KBM-7 (cell line): ENCODE data around the gene AK9.

Experiments used
- DNase-seq: peaks from one replicate; pipeline ENCODE4 v3.0.0-alpha.2; 2015
- in situ Hi-C: fragments of 300-500 bp; cut with MboI; formaldehyde crosslinking; loops from 2 replicates; pipeline ENCODE4 v1.14.3; 2020; ENCODE audit warnings: low sequenced_read_pairs, low pct_unique_long_range_greater_than_20kb, mixed read lengths

AK9 gene

DNA sequence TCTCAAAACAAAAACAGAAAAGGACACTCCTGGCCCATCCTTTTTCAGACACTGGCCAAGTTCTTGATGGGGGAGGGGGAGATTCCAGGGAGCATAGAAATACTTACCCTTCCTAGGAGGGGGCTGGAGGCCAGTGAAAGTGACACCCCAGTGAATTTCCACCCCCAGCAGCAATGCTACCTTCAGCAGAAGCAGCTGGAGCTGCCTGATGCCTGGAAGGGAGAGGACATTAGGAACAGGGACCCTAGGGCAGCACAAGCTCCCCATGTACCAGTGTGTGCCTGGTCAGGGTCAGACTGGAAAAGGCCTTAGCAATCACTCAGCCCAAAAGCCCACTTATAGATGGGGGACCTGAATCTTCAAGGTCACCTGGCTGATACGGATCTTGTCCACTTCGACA lies 237.8 kb downstream of the AK9 start:
- in situ Hi-C loops: no loop called here

DNA sequence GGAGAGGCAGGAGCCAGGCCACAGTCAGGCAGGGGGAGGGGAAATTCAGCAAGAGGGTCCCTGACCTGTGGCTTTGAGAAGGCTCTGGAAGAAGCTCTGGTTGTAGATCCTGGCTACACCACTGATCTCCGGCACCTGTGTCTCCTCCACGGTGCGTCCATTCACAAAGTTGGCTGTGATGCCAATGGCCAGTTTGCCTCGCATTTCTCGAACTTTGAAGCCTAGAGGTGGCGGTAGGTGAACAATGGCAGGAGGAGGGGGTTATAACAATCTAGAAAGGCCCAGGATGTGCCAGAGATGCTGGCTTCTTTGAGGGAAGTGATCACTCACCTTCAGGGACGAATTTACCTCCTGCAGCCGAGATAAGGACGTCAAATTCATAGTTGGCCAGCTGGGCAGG lies 238.8 kb downstream of the AK9 start:
- in situ Hi-C loops: no loop called here

More for the DNA sequence above, 237.8 kb downstream of the AK9 start:
- no peak for DNase-seq

DNA sequence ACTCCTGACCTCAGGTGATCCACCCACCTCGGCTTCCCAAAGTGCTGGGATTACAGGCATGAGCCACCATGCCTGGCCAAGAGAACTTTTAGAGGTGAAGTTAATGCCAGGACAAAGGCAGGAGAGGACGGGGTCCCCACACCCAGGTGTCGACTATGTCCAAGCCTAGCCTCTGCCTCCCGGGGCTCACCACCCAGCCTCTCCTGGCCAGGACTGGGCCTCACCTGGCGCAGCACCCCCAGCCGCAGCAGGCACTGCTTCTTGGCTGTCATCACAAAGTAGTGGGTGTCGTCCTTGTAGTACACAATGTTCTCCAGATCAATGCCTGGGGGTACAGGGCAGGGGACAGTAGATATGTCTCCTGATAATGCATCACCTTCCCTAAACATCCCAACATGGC lies 239.6 kb downstream of the AK9 start:
- DNase-seq: no peak
- in situ Hi-C loops: no loop called here

More for the DNA sequence above, 238.8 kb downstream of the AK9 start:
- no peak for DNase-seq

- in situ Hi-C loops: no loop called here
- no peak for DNase-seq
Measured at GRCh38 chr6:109450801-109451200, 240.2 kb downstream of the AK9 start.

DNA sequence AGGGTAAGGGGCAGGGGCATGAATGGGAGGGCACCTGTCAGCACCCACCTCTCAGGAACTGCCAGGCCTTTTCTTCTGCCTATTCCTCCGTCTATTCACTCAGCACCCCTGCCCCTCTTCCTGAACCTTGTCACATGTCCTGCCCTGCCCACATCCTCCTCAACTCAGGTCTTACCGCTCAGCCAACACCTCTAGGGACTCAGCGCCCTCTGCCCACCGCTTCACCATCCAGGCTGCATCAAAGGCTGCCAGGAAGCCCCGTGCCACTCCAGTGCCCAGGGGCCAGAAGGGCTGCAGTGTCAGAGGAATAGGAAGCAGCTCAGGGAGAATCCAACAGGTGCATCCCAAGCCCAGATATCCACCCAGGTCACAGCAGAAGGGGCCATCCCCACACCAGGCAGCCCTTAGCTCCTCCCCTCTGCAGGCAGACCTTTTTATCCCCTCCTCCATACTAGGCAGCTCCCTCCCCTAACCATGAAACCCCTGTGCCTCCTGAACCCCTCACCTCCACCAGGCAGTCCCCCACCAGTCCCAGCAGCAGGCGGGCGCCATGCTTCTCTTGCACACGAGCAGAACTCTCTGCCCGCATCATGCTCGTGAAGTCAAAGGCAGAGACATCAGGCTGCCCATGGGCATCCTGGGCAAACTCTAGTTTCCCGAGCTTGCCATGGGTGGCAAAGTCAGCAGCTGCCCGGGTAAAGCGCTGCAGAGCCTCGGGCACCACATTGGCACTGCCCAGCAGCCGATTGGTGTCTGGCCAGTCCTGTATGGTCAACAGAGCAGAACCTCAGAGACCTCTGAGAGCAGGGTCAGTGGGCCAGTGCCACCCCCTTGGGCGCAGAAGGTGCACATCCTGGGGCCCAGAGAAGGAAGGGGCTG lies 241.0 kb downstream of the AK9 start:
- DNase-seq: no peak
- in situ Hi-C loops: no loop called here

GRCh38 chr6:109449064-109449794 lies 241.8 kb downstream of the AK9 start:
- in situ Hi-C loops: no loop called here
- no peak for DNase-seq

DNA sequence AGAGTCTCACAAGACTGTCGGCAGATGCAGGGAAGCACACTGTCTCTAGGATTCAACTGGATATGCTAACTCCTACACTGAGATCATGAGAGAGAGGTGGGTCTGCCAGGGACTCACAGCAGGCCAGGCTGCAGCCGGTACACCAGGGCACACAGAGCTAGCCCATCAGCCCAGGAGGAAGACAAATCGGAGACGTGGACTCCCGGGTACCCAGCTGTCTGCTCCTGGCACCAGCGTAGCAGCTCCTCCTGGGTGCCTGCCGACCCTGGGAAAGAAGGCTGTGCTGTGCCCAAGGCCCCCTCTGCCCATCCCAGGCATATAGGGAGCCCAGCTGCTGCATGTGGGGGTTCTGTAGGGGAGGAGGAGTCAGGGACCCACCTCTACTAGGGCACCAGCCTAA lies 242.4 kb downstream of the AK9 start:
- in situ Hi-C loops: no loop called here
- no peak for DNase-seq

DNA sequence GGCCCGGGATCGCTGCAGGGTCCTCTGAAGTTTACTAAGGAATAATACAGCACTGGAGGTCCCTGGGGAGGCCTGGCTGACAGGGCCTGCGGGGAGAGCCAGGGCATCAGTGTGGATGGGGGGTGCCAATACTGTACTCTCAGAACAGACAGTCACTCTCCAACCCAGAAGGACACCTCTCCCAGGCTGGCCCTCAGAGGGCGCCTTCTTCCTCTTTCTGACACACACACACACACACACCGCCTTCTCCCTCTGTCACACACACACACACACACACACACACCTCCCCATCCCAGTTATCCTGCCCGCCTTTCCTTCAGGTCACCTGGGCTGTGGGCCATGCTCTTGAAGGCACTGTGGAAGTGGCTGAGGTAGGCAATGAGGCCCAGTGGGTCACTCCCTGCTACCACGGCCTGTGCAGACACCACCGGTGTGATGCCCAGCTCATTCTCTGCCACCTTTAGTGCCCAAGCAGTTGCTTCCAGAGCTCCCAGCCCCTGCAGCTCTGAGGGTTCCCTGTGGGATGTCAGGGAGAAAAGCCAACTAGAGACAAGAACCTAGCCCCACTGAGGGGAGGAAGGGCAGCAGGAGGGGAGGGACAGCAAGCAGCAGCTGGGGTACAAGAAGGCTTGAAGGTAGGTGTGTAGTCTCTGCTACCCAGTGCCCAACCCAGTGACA lies 243.0 kb downstream of the AK9 start:
- in situ Hi-C loops: no loop called here
- peak; percentile 50 for DNase-seq

DNA sequence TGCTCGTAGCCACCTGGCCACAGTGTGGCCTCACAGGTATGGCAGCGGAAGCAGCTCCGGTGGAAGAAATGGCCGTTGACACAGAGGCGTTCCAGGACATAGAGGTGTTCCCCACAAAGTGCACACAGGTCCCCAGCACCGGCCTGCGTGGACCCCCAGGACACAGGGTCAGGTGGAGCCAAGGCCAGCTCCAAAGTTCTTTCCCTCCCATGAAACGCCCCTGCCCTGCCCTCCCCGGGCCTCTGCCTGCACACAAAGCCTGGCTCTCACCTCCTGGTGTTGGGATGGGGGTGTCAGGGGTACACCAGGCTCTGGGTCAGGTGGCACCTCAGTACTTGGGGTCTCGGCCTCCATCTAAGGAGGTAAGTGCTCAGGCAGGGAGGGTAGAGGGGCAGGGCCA lies 243.9 kb downstream of the AK9 start:
- in situ Hi-C loops: no loop called here
- no peak for DNase-seq

DNA sequence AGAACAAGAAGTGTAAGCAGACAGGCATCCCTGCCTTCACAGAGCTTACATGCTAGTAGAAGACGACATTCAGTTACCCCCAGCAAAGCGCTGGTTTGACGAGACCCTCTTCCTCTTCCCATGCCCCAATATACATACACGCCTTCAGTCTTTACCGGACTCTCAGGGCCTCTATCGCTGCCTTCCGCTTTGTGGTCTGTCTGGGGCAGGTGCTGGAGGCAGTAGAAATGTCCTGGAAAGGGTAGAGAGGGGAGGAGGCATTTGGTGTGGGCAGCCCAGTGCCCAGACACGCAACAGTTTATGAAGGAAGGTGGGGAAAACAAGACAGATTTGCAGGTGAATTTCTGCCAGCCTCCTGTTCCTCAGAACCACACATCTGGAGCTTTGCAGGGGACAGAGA lies 244.5 kb downstream of the AK9 start:
- DNase-seq: no peak
- in situ Hi-C loops: no loop called here

GRCh38 chr6:109446072-109446471 lies 244.9 kb downstream of the AK9 start:
- in situ Hi-C loops: no loop called here
- DNase-seq: no peak

DNA sequence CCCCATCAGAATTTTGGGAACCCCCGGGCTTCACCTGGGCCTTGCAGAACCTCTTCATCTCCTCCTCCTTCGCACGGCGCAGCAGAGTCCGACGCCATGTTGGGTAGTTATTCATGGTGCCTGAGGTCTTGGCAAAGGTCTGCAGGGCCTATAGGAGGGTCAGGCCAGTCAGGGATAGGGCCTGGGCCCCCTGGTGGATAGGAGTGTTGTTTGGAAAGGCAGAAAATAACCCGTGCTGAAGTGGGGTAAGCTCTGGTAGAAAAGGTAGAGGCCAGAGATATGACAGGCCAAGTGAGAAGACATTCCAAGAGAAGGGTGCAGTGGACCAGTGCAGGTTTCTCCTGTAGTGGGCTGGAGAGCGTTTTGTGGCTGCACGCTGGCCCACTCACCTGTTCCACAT lies 245.6 kb downstream of the AK9 start:
- in situ Hi-C loops: no loop called here
- no peak for DNase-seq

DNA sequence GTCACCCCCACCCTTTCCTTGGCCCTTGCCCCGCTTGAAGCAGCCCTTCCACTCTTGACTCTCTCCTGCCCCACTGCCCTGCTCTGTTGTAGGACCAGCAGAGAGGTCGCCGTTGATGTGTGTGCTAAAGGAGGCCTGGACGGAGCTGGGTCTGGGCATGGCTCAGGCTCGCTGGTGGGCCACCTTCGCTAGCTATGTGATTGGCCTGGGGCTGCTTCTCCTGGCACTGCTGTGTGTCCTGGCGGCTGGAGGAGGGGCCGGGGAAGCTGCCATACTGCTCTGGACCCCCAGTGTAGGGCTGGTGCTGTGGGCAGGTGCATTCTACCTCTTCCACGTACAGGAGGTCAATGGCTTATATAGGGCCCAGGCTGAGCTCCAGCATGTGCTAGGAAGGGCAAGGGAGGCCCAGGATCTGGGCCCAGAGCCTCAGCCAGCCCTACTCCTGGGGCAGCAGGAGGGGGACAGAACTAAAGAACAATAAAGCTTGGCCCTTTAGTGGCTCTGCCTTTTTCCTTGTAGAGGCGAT lies 247.5 kb downstream of the AK9 start:
- no peak for DNase-seq
- in situ Hi-C loops: no loop called here
